Kidney epithelial cell (primary cell): ENCODE measurements around the gene APPL2. TPM values are rescaled to one million over a fixed set of nuclear protein-coding genes. Genes with fewer than 3 reads are reported as not detected.

ENCODE experiments used
- DNase-seq: peaks from one replicate; pipeline ENCODE4 v3.0.0-alpha.2; 2010; ENCODE audit warnings: low read depth
- H3K27me3 ChIP-seq: 2 replicates; pipeline ENCODE4 v1.6.0; 2011; ENCODE audit warnings: low read length; ENCODE audit not compliant: control insufficient read depth, insufficient read depth
- H3K36me3 ChIP-seq: 2 replicates; pipeline ENCODE4 v1.5.1; 2011; ENCODE audit warnings: low read length; ENCODE audit not compliant: control insufficient read depth, insufficient read depth
- H3K4me3 ChIP-seq: 2 replicates; pipeline ENCODE4 v1.5.1; 2011; ENCODE audit warnings: low read depth, mild to moderate bottlenecking, control low read depth, low read length
- total RNA-seq: library from RNA; depleted of rRNA; stranded (reverse); fragments of >200 nt; gene quantifications from 2 replicates; pipeline ENCODE4 v1.2.3, GENCODE V29; 2015
- TF ChIP-seq, protein P1 (sequence below): IDR thresholded peaks from 2 replicates; pipeline ENCODE4 v1.5.1; 2011; ENCODE audit warnings: mild to moderate bottlenecking, moderate library complexity, low read length, control low read depth, inconsistent platforms; ENCODE audit not compliant: insufficient read depth, poor library complexity, severe bottlenecking

The APPL2 gene
- total RNA-seq, 1 donor from 2014 or later = 28.1 TPM

DNA sequence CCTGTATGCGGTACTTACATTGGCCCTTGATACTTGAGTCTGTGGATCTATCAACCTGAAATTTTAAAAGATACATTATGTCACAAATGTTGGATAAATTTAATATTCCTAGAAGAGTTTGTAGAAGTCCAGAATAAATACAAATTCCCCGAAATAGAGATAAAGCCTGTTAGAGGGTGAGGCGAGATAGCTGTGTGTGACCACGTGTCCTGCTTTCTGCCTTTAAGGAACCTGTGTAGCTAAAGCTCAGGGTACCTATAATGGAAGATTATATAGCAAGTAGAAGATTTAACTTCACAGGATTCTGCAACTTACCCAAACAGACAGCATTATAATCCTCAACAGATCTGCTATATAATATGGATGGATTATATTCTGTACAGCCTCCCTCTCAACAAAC, 58.8 kb downstream of the APPL2 start:
- TF ChIP-seq, protein P1, sequence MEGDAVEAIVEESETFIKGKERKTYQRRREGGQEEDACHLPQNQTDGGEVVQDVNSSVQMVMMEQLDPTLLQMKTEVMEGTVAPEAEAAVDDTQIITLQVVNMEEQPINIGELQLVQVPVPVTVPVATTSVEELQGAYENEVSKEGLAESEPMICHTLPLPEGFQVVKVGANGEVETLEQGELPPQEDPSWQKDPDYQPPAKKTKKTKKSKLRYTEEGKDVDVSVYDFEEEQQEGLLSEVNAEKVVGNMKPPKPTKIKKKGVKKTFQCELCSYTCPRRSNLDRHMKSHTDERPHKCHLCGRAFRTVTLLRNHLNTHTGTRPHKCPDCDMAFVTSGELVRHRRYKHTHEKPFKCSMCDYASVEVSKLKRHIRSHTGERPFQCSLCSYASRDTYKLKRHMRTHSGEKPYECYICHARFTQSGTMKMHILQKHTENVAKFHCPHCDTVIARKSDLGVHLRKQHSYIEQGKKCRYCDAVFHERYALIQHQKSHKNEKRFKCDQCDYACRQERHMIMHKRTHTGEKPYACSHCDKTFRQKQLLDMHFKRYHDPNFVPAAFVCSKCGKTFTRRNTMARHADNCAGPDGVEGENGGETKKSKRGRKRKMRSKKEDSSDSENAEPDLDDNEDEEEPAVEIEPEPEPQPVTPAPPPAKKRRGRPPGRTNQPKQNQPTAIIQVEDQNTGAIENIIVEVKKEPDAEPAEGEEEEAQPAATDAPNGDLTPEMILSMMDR = no peak
- Histone ChIP-seq H3K36me3 (no peaks in the 10 kb centered on the region), H3K27me3 (no peaks in the 10 kb centered on the region), H3K4me3 (no peak overlapping the region)
- no peak for DNase-seq

DNA sequence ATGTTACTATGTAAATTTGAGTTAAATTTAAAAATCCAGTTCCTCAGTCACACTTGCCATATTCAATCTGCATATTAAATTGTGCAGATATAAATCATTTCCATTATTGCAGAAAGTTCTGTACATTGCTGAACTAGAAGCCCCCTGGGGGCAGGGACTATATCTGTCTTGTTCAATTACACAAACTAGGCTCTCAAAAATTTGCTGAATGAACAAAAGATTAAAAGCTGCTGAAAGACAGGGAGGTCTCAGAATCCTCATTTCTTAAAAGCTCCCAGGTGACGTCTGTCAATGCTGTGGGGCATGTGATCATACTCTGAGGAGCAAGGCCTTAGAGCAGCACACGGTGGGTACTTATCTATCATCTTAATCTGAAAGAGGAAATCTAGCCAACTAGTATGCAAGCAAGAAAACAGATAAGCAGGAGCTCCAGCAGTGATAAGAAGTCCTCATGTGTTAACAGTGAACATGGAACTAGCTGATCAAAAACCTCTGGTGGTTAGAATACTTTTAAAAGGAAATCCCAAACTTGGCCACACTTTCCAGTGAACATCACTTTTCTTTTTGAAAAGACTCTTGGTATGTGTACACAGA, 60.5 kb downstream of the APPL2 start:
- Histone ChIP-seq H3K27me3 (no peaks in the 10 kb centered on the region), H3K36me3 (no peaks in the 10 kb centered on the region), H3K4me3 (no peak overlapping the region)
- TF ChIP-seq, protein P1 = no peak
- DNase-seq = no peak

DNA sequence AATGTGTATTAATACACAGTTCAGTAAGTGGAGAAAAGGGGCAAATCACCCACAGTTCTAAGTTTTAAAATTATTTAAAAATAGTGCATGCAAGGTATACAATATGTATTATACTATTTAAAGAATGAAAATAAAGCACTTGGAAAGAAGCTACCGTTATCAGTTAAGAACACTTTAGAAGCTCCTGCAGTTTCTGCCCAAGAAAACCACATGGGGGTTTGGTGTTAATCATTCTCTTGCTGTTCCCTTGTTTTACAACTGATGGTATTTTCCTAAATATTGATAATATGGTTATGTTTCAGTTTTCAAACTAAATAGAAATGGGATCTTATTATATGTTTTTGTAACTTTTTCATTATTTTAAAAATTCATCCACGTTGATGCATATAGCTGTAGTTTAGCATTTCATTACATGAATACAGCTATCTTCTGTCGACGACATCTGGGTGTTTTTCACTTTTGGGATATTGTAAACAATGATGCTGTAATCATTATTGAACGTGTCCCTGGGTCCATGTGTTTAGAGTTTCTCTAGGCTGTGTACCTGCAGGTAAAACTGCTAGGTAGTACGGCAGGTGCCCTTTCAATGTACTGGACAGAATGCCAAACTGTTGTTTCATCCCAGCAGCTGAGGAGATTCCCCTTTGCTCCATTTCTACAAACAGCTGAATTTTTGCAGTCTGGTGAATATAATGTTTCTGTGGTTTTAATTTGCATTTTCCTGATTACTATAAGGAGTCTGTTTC, 64.1 kb downstream of the APPL2 start:
- H3K4me3 ChIP-seq = no peak overlapping the region
- TF ChIP-seq, protein P1 = no peak
- DNase-seq = no peak
- no peaks in the 10 kb centered on the region for H3K27me3 ChIP-seq
- no peaks in the 10 kb centered on the region for H3K36me3 ChIP-seq

DNA sequence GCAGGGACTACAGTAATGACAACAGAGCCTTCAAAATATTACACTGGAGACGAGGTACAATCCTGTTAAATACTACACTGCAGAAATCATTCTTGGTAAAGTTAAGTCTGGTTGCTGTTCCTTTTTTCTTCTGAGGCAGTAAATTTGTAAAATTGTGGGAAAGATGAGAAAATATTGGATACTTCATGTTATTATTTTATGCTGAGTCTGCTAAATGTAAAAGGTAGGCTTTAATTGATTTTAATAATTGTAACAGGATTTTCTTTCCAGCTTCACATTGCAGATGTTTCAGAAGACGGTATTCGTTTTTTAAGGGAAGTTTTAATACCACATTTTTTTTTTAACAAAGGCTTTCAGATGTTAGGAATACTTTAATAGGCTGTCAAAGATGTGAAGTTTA, 65.8 kb downstream of the APPL2 start:
- DNase-seq = no peak
- Histone ChIP-seq H3K27me3 (no peaks in the 10 kb centered on the region), H3K36me3 (no peaks in the 10 kb centered on the region), H3K4me3 (no peak overlapping the region)
- TF ChIP-seq, protein P1 = no peak

DNA sequence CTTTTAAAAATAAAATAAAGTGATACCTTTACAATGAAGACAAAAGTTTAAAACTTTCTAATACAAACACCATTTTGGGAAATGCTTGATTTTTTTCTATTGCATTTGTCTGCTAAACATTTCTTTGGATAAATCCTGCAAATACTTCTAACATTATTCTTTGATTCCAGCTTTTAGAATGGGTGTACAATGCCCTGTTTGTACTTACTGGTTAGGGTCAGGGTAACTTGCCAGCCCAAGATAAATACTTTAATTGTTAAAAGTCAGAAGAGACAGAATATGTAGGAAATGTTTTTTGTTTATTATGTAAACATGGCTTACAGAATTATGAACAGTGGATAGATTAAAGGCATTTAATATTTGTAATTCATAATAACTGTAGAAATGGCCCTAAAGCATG, 68.0 kb downstream of the APPL2 start:
- Histone ChIP-seq H3K27me3 (no peaks in the 10 kb centered on the region), H3K36me3 (peaks cover 1% of the 10 kb centered on the region), H3K4me3 (no peak overlapping the region)
- TF ChIP-seq, protein P1 = no peak
- DNase-seq = no peak
